Type B pancreatic cell (in vitro differentiated cells): ENCODE results near the gene LUC7L3. TPM values are rescaled to one million over a fixed set of nuclear protein-coding genes. Genes with fewer than 3 reads are reported as not detected.

Source experiments
- DNase-seq: peaks from one replicate; pipeline ENCODE4 v3.0.0; 2021; ENCODE audit warnings: mixed read lengths; ENCODE audit not compliant: unreplicated experiment; ENCODE audit errors: extremely low spot score
- H3K27ac Mint-ChIP-seq: 2 replicates; pipeline ENCODE4 v1.8.0; 2021; ENCODE audit warnings: mild to moderate bottlenecking, mixed read lengths
- H3K27me3 Mint-ChIP-seq: 2 replicates; pipeline ENCODE4 v1.8.0; 2021; ENCODE audit warnings: mixed read lengths
- H3K36me3 Mint-ChIP-seq: 2 replicates; pipeline ENCODE4 v1.8.0; 2021; ENCODE audit warnings: mixed read lengths
- H3K4me1 Mint-ChIP-seq: one replicate; pipeline ENCODE4 v1.8.0; 2021; ENCODE audit warnings: mixed read lengths; ENCODE audit not compliant: unreplicated experiment
- H3K4me3 Mint-ChIP-seq: 2 replicates; pipeline ENCODE4 v1.8.0; 2021; ENCODE audit warnings: mild to moderate bottlenecking, mixed read lengths
- H3K9me3 Mint-ChIP-seq: 2 replicates; pipeline ENCODE4 v1.8.0; 2021; ENCODE audit warnings: mixed read lengths
- CTCF ChIP-seq: fragments of 200-600 bp; sonication (generic); conservative IDR thresholded peaks from 2 replicates; pipeline ENCODE4 v1.5.0; 2021; ENCODE audit warnings: antibody characterized with exemption, mild to moderate bottlenecking
- total RNA-seq: library from RNA; stranded (reverse); gene quantifications from 2 replicates; pipeline ENCODE4 v1.2.1, GENCODE V29; 2021; ENCODE audit warnings: low replicate concordance

LUC7L3 gene
- total RNA-seq, 1 donor from 2014 or later: 157 TPM

- TF ChIP-seq CTCF: no peak
- Mint-ChIP-seq H3K4me1 (no peaks in the 10 kb centered on the region), H3K4me3 (no peak overlapping the region), H3K27ac (no peak overlapping the region), H3K9me3 (no peaks in the 10 kb centered on the region), H3K36me3 (no peaks in the 10 kb centered on the region), H3K27me3 (no peaks in the 10 kb centered on the region)
- no peak for DNase-seq
These were observed 54.9 kb downstream of the LUC7L3 start for GRCh38 chr17:50774225-50774803.

DNA sequence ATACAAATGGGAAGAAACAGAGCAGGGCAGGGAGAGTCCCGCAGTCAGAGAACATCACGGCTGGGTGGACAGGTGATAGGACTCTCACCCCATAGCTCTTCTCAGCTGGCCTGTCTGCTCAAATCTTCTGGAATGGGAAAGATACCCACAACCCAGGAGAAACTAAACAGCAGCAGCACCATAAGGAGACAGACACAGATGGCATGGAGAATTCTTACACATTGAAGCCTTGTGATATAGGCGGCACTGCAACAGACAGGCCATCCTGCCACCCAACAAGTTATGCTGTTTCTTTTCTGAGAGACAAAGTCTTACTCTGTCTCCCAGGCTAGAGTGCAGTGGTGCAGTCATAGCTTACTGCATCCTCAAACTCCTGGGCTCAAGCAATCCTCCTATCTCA, 56.5 kb downstream of the LUC7L3 start:
- Mint-ChIP-seq H3K9me3 (no peaks in the 10 kb centered on the region), H3K4me1 (no peaks in the 10 kb centered on the region), H3K4me3 (no peak overlapping the region), H3K36me3 (no peaks in the 10 kb centered on the region), H3K27me3 (no peaks in the 10 kb centered on the region), H3K27ac (no peak overlapping the region)
- no peak for TF ChIP-seq CTCF
- no peak for DNase-seq

DNA sequence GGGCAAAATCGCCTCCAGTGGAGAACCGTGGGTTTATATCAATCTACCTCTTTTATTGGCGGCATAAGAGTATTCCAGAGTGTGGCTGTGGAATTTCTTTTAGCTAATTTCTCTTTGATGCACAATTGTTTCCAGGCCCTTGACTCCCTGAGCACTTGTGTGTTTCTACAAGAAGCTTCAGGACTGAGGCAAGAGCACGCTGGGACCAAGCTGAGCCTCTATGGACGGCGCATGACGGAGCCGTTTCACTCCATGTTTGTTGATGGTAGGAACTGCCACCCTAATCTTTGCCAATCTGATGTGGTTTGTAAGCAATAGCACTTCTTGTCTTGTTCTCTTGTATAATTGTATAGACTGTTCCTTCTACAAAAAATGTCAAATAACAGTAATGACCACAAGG, 59.1 kb downstream of the LUC7L3 start:
- H3K4me1 Mint-ChIP-seq: peaks cover 6% of the 10 kb centered on the region
- no peaks in the 10 kb centered on the region for H3K27me3 Mint-ChIP-seq
- H3K9me3 Mint-ChIP-seq: no peaks in the 10 kb centered on the region
- DNase-seq: no peak
- H3K27ac Mint-ChIP-seq: no peak overlapping the region
- no peaks in the 10 kb centered on the region for H3K36me3 Mint-ChIP-seq
- no peak for TF ChIP-seq CTCF
- no peak overlapping the region for H3K4me3 Mint-ChIP-seq

- Mint-ChIP-seq H3K27ac (no peak overlapping the region), H3K27me3 (no peaks in the 10 kb centered on the region), H3K4me1 (peaks cover 6% of the 10 kb centered on the region), H3K36me3 (no peaks in the 10 kb centered on the region), H3K9me3 (no peaks in the 10 kb centered on the region), H3K4me3 (no peak overlapping the region)
- DNase-seq: no peak
- TF ChIP-seq CTCF: no peak
These were observed 59.6 kb downstream of the LUC7L3 start for GRCh38 chr17:50778988-50779387.

DNA sequence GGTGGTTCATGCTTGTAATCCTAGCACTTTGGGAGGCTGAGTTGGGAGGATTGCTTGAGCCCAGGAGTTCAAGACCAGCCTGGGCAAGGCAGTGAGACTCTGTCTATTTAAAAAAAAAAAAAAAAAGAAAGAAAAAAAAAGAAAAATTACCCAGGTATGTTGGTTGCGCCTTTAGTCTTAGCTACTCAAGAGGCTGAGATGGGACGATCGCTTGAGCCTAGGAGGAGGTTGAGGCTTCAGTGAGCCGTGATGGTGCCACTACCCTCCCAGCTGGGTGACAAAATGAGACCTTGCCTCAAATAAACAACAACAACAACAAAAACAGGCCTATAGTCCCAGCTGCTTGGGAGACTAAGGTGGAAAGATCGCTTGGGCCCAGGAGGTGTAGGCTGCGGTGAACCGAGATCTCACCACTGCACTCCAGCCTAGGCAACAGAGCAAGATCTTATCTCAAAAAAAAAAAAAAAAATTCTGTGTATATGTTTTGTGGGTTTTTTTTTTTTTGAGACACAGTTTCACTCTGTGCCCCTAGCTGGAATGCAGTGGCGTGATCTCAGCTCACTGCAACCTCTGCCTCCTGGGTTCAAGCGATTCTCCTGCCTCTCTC, 60.4 kb downstream of the LUC7L3 start:
- H3K27me3 Mint-ChIP-seq: no peaks in the 10 kb centered on the region
- TF ChIP-seq CTCF: no peak
- H3K36me3 Mint-ChIP-seq: no peaks in the 10 kb centered on the region
- DNase-seq: no peak
- H3K9me3 Mint-ChIP-seq: no peaks in the 10 kb centered on the region
- no peak overlapping the region for H3K4me3 Mint-ChIP-seq
- peaks cover 6% of the 10 kb centered on the region for H3K4me1 Mint-ChIP-seq
- H3K27ac Mint-ChIP-seq: no peak overlapping the region
